Fibroblast of the conjunctiva (primary cell): ENCODE data around the gene P2RY2.
"Not testable (repeated sequence)": the region's sequence is repeated elsewhere in the genome, so short reads cannot be mapped to it uniquely, and the experiment has no call there.

Experiments
- DNase-seq: peaks from one replicate; pipeline ENCODE4 v3.0.0-alpha.2; 2010; ENCODE audit warnings: low read depth

The P2RY2 gene

DNA sequence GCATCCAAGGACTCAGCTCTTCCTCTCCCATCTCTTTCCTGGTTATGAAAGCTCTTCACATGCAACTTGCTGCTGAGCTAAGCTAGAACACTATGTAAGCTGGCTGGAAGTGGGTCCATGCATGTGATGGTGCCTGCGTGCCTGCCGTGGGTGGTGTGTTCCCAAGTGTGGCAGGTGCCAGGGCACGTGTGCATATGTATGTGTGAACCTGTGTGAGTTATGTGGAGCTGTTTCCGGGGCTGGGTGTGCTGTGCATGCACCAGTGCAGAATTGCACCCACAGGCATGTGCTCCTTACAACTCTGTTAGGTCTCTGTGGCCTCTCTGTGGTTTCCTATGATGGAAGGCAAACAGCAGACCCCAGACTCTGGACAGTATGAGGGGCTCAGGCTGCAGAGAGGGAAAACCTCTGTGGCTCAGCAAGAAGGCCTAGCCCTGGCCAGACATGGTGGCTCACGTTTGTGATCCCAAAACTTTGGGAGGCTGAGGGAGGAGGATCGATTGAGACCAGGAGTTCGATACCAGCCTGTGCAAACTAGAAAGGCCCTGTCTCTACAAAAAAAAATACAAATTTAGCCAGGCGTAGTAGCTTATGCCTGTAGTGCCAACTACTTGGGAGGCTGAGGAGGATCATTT is 49.9 kb downstream of the P2RY2 start:
- no peak for DNase-seq

DNA sequence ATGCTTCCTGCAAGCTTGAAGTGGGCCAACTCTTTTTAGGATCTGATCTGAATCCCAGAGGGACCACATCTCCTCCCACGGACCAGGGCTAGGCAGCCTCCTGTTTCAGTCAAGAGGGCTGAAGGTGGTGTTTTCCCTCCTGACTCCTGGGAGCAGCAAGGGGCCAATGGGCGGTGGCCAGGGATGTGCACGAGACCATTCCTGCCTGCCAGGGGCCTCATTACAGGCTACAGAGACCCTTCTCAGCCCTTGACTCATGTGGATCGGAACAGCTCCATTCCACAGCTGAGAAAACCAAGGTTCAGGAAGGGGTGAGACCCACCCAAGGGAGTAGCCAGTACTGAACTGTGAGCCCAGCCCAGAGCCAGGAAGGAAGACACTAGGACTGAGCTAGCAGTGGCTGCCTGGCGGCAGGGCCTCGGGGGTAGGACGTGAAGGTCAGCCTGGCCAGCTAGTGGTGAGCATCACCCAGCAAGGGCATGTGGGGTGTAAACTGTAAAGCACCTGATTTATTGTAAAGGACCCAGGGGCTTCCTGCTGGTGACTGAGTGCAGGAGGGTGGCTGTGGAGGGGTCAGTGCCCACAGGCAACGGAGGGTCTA is 50.7 kb downstream of the P2RY2 start:
- no peak for DNase-seq

DNA sequence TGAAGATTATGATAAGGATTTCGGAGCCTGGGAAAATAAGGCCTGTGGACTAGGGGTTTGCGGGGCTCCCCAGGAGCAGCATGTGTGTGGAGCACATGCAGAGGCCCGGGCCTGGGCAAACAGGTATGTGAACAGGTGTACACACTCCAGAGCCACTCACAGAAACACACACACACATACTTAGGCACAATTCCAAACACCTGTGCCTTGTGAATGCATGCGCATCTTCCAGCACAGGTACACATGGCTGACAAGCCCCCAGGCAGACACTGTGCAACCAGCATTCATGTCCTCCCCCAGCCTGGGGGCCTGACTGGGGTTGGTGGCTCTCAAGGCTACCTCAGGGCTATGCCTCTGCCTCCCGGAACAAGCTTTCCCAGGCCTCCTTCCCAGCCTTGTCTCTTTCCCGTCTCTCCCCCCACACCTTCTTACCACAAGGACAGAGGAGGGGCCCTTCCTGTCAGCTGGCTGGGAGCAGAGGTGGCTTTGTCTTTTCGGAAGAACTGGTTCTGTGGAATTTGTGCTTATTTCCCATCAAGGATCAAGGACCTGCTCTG is 51.5 kb downstream of the P2RY2 start:
- no peak for DNase-seq

DNA sequence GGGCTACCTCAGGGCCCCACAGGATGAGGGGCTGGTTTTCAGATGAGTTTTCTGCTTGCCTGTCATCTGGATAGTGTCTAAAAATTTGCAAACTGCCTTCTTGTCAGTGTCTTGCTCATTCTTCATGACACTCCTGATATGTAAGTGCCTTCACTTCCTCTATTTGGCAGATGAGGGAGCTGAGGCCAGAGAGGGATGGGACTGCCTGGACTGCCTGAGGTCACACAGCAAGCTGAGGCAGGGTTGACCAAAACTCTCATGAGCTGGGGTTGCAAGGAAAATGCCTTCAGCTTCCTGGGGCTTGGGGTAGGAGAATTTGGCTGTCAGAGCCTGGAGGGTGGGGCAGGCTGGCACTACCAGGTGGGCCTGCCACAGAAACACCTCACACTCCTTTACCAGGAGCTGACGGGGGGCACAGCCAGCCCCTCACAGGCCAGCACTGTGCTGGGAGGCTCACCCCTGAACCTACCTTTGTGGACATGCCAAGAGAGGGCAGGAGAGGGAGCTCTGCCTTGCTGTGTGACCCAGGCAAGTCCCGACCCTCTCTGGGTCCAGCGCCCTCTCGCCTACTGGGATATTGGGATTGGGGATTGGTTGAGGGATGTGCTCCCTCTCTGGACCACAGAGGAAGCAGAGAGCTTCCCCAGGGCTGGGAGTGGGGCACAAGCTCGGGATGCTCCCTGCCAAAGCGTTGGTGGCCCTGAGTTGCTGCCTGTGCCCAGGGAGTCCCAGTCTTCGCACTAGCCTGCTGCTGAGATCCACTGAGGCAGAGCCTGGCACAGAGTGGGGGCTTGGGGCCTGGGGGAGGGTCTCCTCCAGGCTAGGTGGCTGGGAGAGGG is 52.2 kb downstream of the P2RY2 start:
- no peak for DNase-seq

DNA sequence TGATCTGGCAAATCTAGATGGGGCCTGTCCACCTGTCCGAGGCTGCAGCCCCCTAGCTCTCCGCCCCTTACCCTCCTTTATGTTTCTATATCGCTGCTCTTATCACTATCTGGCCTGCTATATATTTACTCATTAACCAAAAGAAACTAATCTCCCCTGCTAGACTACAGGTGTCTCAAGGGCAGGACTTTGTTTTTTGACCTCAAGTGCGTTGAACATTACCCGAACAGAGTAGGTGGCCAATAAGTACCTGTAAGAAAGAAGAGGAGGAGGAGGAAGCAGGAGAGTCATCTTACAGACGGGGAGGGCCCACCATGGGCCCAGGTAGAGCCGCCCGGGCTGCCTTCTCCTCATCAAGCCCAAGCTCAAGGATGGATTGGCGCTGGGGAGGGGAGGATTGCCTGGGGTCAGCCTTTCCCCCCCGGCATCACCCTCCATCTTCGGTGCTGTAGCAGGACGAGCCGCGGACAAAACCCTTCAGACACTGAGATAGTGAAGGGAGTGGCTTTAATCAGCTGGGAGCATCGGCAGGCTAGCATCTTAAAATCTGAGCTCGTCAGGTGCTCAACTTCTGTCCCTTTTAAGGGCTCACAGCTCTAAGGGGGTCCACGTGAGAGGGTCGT is 52.9 kb downstream of the P2RY2 start:
- no peak for DNase-seq

DNA sequence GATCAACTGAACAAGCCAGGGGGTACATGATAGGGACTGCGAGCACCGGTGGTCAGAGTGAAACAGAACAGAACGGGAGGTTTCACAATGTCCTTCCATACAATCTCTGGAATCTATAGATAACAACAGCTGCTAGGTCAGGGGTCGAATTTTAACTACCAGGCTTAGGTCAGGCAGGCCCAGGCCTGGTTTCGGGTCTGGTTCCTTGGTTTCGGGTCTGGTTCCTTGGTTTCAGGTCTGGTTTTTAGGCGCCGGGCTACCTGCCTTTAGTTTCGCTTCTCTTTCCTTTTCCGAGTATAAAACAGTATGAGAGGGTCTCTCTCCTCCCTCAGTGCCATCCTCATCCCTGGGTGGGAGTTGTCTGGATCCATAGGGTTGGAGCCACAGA is 53.4 kb downstream of the P2RY2 start:
- not testable (repeated sequence) for DNase-seq

DNA sequence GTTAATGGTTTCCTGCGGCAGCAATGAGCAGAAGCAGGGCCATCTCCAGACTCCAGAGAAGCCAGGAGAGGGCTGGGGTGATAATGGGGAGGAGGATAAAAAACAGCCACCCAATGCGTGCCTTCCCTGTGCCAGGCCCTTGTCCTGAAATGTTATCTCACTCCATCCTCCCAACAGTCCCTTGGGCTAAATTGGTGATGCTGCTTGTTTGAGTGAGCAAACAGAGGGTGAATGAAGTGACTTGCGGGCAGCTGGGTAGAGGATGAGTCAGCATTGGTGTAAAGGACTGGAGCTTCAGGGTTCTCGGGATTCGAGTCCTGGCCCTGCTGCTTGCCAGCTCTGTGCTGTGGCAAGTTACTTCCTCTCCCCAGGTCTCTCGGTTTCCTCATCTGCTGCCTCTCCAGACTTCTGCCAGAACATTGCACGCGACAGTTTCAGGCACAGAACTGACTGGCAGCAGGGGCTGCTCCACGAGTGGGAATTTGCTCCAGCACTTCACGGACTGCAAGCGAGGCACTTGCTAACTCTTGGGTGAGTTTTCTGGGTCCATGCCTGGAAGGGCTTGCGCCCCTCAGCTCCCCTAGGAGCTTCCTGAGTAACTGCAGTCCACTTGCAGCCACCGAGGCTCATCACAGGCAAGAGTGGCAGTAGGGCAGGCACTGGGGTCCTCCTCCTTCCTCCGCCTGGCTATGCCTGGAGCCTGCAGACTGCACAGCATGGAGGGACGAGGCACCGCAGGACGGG is 54.0 kb downstream of the P2RY2 start, which contains the start of gene P2RY6:
TSS of gene P2RY6 (plus strand) at position 403 of the 744 bp plus-strand sequence. CDS start 24,181 bp downstream, outside the sequence.
- DNase-seq, result no peak

DNA sequence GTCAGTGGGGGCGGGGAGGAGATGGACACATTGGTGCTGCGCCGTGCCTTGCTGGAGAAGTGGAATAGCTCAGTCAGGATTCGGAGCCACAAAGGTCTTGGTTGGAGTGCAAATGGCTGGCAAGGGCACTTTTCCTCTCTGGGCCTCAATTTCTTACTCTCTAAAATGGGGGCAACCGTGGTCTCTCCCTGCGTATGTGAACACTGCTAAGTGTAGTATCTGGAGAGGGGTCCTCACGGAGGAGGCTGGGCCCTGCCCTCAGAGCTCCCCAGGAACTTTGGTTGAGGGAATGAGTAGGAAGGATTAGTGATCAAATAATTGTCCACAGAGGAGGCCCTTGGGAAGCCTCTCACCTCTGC is 54.6 kb downstream of the P2RY2 start:
- DNase-seq, result no peak

DNA sequence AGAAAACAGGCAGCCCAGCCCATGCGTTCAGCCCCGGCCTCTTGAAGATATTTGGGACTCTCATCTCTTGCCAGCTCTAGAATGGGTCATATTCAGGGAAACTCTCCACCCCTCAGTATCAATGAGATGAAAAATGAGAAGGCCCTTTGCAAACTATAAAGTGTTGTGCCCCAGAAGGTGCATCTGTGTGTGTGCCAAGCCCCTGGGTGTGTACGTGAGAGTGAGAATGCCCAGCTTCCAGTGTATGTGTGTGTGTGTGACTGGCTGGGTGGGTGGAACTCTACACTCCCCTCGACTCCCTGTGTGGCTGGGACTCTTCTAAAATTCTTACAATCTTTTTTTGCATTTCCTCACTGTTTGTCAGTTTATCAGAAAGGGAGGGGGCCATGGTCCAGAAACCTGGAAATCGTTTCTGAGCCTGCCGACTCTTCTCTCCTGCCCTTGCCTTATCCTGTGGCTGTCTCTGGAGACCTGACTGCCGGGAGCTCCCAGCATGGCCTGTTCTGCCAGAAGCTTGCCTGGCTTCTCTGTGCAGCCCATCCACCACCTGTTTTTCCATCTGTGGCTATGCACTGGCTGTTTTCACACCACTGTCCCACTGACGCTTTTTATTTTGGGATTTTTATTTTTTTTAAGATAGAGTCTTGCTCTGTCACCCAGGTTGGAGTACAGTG is 55.3 kb downstream of the P2RY2 start:
- no peak for DNase-seq

DNA sequence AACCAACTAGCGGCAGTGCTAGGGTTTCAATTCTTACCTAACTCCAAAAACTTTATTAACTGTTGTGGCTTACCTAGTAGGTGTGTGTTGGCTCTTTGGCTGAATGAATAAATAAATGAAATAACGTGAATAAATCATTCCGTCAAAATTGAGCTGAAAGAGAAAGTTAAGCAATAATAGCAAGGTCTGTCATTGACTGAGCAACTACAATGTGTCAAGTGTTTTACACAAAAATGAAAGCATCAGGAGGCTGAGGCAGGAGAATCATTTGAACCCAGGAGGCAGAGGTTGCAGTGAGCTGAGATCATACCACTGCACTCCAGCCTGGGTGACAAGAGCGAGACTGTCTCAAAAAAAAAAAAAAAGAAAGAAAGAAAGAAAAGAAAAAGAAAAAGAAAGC is 56.1 kb downstream of the P2RY2 start:
- DNase-seq, result not testable (repeated sequence)

DNA sequence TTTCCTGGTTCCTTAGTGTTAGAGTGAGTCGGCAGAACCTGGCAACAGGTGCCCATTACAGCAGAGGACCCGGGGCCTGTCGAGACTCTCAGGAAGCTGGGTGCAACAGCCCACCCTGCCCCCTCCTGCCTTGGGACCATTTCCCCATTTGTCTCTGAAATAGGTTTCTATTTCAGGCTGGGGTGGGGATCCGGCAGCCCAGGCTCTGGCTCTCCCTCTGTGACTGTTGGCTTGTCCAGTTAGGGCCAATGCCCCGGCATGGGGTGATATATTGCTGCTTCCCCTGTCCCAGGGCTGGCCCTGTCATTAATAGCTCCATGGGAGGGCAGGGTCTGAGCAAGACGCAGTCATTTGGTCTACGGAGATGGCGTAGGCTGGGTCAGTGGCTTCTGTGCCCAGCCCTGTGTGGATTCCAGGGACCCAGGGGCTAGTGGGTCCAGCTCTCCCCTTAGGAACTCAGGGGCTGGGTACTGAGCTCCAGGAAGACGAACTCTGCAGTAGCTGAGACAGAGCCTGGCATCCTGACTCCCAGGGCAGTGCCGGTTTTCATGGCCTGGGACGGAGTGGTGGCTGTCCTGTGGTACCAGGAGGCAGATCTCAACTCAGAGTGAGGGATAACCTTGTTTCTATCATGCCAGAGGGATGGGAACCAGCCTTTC is 56.8 kb downstream of the P2RY2 start:
- no peak for DNase-seq

DNA sequence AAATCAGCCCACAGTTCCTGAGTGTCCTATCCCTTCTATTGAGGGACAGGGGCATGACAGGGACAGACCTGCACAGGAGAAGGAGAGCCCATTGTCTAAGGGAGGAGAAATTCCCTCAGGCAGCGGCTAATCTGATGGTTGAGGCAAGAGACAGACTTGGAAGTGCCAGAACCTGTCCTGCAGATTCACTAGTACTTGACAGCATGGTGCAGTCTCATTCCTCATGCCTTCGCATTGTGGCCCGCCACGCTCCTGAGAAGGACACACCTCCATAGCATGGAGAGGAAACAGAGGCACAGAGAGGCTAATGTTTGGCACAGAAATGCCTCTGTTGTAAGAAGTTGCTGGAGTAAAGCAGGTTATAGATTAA is 57.3 kb downstream of the P2RY2 start:
- DNase-seq, result no peak

DNA sequence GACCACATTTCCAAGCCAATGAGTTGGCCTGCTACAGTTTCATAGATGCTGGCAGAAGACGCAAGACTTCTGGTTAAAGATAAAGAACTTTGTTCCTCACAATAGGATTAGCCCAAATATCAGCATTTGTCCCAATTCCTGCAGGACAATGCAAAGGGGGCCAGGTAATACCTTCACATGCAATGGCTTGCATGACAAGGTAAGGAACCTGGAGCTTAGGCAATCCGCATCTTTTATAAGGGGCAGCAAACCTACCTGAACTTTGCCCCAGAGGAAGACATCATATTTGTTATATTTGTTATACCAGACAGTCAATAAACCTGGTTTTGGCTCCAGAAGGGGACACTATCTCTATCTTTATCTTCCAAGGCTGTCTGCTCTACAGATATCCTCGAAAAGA is 59.4 kb downstream of the P2RY2 start:
- no peak for DNase-seq

DNA sequence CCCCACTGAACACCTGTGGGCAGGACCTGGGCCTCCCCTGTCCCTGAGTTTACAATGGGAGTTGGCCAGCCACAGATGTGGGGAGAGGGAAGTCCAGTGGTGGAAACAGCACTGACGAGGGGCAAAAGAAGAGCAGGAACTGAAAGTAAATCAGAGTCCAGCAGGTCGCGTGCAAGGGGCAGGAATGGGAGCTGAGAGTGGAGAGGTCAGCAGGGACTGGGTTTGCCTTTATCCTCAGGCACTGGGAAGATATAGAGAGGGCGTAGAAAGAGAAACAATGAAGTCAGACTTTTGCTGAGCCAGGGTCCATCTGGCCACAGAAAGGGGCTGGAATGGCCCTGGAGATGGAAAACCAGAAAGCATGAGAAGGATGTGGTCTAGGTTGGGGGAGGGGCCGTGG is 62.5 kb downstream of the P2RY2 start:
- DNase-seq, result no peak

DNA sequence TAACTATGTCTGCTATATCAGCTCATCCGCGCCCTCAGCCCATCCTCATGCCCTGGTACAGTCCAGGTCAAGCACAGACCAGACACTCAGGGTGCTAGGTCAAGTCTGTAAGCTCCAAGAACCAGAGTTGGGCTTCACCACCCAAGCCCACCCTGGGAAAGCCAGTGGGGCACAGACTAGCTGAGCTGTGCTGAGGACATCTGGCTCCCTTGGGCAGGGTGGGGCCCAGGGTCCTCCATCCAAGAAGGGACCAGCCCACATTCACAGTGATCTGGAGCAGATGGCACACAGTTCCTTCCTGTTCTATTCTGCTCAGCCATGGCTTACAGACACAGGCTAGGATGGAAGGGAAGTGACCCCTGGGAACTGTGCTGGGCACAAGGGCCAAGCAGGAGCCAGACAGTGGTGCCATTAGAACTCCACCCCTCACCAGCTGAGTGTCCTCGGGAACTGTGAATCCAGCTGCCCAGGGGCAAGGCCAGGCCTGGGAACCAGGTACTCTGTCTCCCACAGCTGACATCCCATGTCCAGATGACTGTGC is 63.2 kb downstream of the P2RY2 start:
- no peak for DNase-seq

DNA sequence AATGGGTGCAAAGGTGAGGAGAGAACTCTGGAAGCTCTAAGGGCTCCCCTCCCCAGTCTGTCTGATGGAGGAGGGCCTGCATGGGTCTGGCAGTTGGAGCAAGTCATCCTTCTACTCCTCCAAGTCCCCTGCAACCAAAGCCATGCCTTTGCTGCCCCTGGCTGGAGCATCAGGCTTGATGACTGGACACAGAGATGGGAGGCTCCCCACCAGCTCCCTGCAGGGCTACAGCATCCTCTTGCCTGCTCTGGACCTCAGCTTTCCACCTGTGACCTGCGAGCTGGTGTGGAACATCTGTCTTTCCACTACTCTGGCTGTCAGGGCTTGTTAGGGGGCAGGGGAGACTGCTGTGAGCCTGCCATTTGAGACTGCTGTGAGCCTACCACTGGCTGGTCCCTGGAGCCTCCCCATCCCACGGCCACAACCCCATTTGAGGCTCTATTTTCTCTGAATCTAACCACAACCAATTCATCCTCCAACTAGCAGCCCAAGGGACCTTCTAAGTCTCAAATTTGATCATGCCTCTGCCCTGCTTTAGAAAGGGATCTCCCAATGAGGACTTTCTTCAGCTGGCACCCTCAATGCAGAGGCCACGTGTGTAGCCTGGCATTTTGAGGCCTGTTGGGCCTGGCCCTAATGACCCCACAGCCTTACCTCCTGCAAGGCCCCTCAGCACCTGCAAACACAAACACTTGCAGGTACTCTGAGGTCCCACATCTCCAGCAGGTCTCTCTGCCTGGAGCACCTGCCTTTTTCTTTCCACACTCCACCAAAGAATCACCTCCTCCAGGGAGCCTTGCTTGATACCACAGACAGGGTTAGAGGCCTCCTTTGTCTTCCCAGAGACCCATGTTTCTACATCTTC is 63.9 kb downstream of the P2RY2 start:
- DNase-seq, result no peak

DNA sequence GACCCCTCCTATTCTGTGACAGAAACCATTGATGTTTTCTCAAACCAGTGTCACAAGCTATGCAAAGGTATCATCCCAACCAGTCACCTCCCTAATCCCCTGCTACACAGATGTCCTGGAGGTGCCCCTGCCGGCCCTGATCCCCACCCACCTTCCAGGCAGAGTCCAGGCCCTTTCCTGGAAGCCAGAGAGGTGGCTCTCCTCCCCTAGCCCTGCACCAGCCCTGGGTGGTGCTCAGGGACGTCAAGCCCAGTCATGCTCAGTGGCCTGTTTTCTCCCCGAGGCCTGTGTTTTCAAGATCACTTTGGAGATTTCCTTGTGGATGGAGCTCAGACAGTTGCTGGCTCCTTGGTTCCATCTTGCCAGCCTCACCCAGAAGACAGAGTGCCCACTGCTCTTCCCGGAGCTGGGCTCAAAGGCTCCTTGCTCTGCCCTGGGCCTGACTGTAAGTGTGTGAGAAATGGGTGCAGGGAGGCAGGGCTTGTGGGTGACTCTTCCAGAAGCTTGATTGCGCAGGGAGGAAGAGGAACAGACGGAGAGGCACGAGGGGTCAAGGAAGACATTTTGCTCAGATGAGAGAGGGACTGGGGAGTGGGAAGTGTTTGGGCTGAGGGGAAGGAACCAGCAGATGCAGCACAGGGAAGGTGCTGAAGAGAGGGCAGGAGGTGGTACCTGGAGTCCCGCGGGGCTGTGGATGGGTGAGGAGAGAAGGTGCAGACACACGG is 65.4 kb downstream of the P2RY2 start:
- DNase-seq, result no peak

DNA sequence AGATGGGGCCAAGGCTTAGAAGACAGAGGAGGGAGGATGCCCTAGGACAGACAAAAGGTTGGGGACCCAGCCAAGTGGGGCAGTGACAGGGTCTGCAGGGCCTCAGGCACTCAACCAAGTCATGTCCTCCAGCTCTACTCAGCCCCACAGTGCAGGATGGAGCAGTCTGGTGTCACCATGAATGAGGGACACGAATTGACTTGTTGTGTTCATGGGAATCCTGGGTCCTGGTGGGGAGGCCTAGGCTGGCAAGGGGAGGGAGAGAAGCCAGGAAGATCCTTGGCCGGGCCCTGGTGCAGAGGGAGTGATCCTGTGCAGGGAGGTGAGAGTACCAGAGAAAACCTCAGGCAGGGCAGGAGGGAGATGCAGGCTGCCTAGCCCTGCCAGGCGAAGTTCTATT is 66.0 kb downstream of the P2RY2 start:
- no peak for DNase-seq

DNA sequence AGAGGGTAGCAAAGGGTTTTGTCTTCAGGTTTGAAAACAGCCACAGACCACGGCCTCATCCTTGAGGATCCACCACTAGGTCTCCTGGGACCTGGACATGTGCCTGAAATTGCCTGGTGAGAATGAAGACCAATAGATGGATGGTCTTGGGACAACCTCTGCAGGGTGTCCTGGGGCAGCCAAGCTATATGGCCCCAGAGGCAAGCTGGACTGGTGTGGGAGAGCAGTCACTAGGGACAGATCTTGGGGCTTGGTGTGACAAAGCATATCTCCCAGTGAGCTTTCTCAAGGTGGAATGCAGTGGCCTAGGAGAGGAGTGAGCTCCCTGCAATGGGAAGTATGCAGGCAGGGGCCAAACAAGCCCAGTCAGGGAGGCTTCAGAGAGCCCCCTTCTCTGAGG is 67.6 kb downstream of the P2RY2 start:
- DNase-seq, result no peak
